GM18502 (cell line): ENCODE data around the gene NGDN.

ENCODE experiments used
- ATAC-seq: cut with Tn5 transposase; IDR thresholded peaks from one replicate; pipeline ENCODE4 v1.9.1; 2021; ENCODE audit warnings: mild to moderate bottlenecking; ENCODE audit not compliant: unreplicated experiment, poor library complexity

Gene NGDN

GRCh38 chr14:23517650-23518326 lies 48.3 kb downstream of the NGDN start:
- ATAC-seq, result no peak

GRCh38 chr14:23518709-23519108 lies 49.2 kb downstream of the NGDN start:
- no peak for ATAC-seq

- no peak for ATAC-seq
Measured at GRCh38 chr14:23520899-23521533, 51.5 kb downstream of the NGDN start.

- no peak for ATAC-seq
Measured at GRCh38 chr14:23521785-23522640, 52.5 kb downstream of the NGDN start.

- ATAC-seq, result no peak
Measured at GRCh38 chr14:23522643-23523198, 53.2 kb downstream of the NGDN start.

GRCh38 chr14:23523229-23524016 lies 53.9 kb downstream of the NGDN start:
- no peak for ATAC-seq

GRCh38 chr14:23524954-23525353 lies 55.5 kb downstream of the NGDN start:
- no peak for ATAC-seq

- no peak for ATAC-seq
Measured at GRCh38 chr14:23525611-23526010, 56.1 kb downstream of the NGDN start.
